MCF 10A (cell line): Measurements from ENCODE around the gene CYTH2. TPM values are rescaled to one million over a fixed set of nuclear protein-coding genes. Genes with fewer than 3 reads are reported as not detected.

Experiments used
- BruUV-seq: library from RNA; stranded (reverse); fragments of 400-500 nt; replicated peaks from 2 replicates; lab custom pipeline; 2021; lab: Mats Ljungman, UMichigan
- CTCF ChIA-PET: fragments of 300-600 bp; sonication (Branson Sonifier 250); formaldehyde crosslinking; extraction: SDS; loops from one replicate; lab custom pipeline; 2021; ENCODE audit warnings: antibody characterized with exemption, inconsistent platforms; lab: Yijun Ruan, JAX
- POLR2A ChIA-PET: fragments of 300-600, 350-650 bp; sonication (Branson Sonifier 250); formaldehyde crosslinking; extraction: SDS; loops from one replicate; lab custom pipeline; 2020; ENCODE audit warnings: antibody characterized with exemption, inconsistent platforms; lab: Yijun Ruan, JAX
- DNase-seq: peaks from one replicate; pipeline ENCODE4 v3.0.0-alpha.2; 2018; ENCODE audit not compliant: unreplicated experiment
- H3K27ac Mint-ChIP-seq: one replicate; pipeline ENCODE4 v1.8.0; 2022; ENCODE audit warnings: mild to moderate bottlenecking, low read depth, mixed read lengths; ENCODE audit not compliant: unreplicated experiment
- H3K27me3 Mint-ChIP-seq: one replicate; pipeline ENCODE4 v1.8.0; 2022; ENCODE audit warnings: mixed read lengths; ENCODE audit not compliant: insufficient read depth, unreplicated experiment
- H3K36me3 Mint-ChIP-seq: one replicate; pipeline ENCODE4 v1.8.0; 2022; ENCODE audit warnings: mild to moderate bottlenecking, moderate library complexity, mixed read lengths; ENCODE audit not compliant: insufficient read depth, unreplicated experiment
- H3K4me1 Mint-ChIP-seq: one replicate; pipeline ENCODE4 v1.8.0; 2022; ENCODE audit warnings: mixed read lengths; ENCODE audit not compliant: insufficient read depth, unreplicated experiment
- H3K4me3 Mint-ChIP-seq: one replicate; pipeline ENCODE4 v1.8.0; 2022; ENCODE audit warnings: mild to moderate bottlenecking, moderate library complexity, mixed read lengths; ENCODE audit not compliant: unreplicated experiment
- H3K9me3 Mint-ChIP-seq: one replicate; pipeline ENCODE4 v1.8.0; 2022; ENCODE audit warnings: mixed read lengths; ENCODE audit not compliant: unreplicated experiment
- CTCF ChIP-seq: fragments of 200-600 bp; IDR thresholded peaks from one replicate; pipeline ENCODE4 v1.8.0; 2022; ENCODE audit warnings: antibody characterized with exemption, mild to moderate bottlenecking; ENCODE audit not compliant: unreplicated experiment
- intact Hi-C: fragments of 100-400 bp; cut with micrococcal nuclease; formaldehyde crosslinking; loops from 2 replicates; pipeline ENCODE4 v1.14.1; 2022
- total RNA-seq: library from RNA; stranded (reverse); gene quantifications from 2 replicates; pipeline ENCODE4 v1.2.3, GENCODE V29; 2022

The CYTH2 gene
- total RNA-seq, 1 experiment from 2014 or later: 70.3 TPM

GRCh38 chr19:48428670-48429069 lies 40.5 kb upstream of the CYTH2 start:
- DNase-seq: no peak
- peaks cover 9% of the 10 kb centered on the region for H3K4me1 Mint-ChIP-seq

GRCh38 chr19:48433337-48433736 lies 35.8 kb upstream of the CYTH2 start:
- intact Hi-C loops: no loop called here
- CTCF ChIA-PET: interaction anchor here (0.6 to 0.7 kb wide), 2 partner anchors 48 to 114 kb away, joined by 5 read pairs; no protein-coding TSS in a partner anchor
- Mint-ChIP-seq H3K9me3 (no peaks in the 10 kb centered on the region), H3K27ac (no peak overlapping the region), H3K36me3 (no peaks in the 10 kb centered on the region), H3K4me1 (no peaks in the 10 kb centered on the region), H3K27me3 (no peaks in the 10 kb centered on the region), H3K4me3 (no peak overlapping the region)
- TF ChIP-seq CTCF: no peak
- DNase-seq: no peak
- no TSS peak for BruUV-seq
- POLR2A ChIA-PET: interaction anchor here (0.7 to 1.4 kb wide), 2 partner anchors 12 to 16 kb away, joined by 3 to 4 read pairs; no protein-coding TSS in a partner anchor

More at GRCh38 chr19:48428670-48429069, 40.5 kb upstream of the CYTH2 start:
- Mint-ChIP-seq H3K27me3 (no peaks in the 10 kb centered on the region), H3K9me3 (no peaks in the 10 kb centered on the region), H3K36me3 (no peaks in the 10 kb centered on the region), H3K4me3 (no peak overlapping the region), H3K27ac (no peak overlapping the region)
- TF ChIP-seq CTCF: no peak
- intact Hi-C loops: no loop called here
- CTCF ChIA-PET: no interaction called here
- POLR2A ChIA-PET: interaction anchor here (0.5 to 0.8 kb wide), 2 partner anchors 17 to 68 kb away, joined by 3 read pairs; no protein-coding TSS in a partner anchor
- no TSS peak for BruUV-seq

GRCh38 chr19:48436586-48436985 lies 32.6 kb upstream of the CYTH2 start:
- POLR2A ChIA-PET: interaction anchor here (1.3 kb wide), 1 partner anchor 9 kb away, joined by 3 read pairs; the partner anchor contains the start of gene GRWD1
- no peak for TF ChIP-seq CTCF
- intact Hi-C loops: no loop called here
- Mint-ChIP-seq H3K27ac (no peak overlapping the region), H3K27me3 (no peaks in the 10 kb centered on the region), H3K4me3 (no peak overlapping the region), H3K9me3 (no peaks in the 10 kb centered on the region), H3K36me3 (no peaks in the 10 kb centered on the region), H3K4me1 (no peaks in the 10 kb centered on the region)
- DNase-seq: no peak
- BruUV-seq: no TSS peak
- CTCF ChIA-PET: no interaction called here

- ChIA-PET POLR2A (interaction anchor here (0.5 kb wide), 1 partner anchor 69 kb away, joined by 3 read pairs; no protein-coding TSS in a partner anchor), CTCF (interaction anchor here (0.6 kb wide), 1 partner anchor 50 kb away, joined by 3 read pairs; no protein-coding TSS in a partner anchor)
- H3K27me3 Mint-ChIP-seq: no peaks in the 10 kb centered on the region
- TF ChIP-seq CTCF: no peak
- H3K4me3 Mint-ChIP-seq: no peak overlapping the region
- peaks cover 11% of the 10 kb centered on the region for H3K4me1 Mint-ChIP-seq
- DNase-seq: no peak
- intact Hi-C loops: no loop called here
- peaks cover 14% of the 10 kb centered on the region for H3K36me3 Mint-ChIP-seq
- no peak overlapping the region for H3K27ac Mint-ChIP-seq
- no TSS peak for BruUV-seq
- H3K9me3 Mint-ChIP-seq: no peaks in the 10 kb centered on the region
These were observed 27.7 kb upstream of the CYTH2 start for GRCh38 chr19:48441360-48442050.
